K562 (cell line): Measurements from ENCODE around the gene NYNRIN.

Source experiments
- CHD1 ChIP-seq: fragments of 200-600 bp; sonication (generic); IDR thresholded peaks from one replicate; pipeline ENCODE4 v1.6.1; 2012; ENCODE audit warnings: mild to moderate bottlenecking, moderate library complexity, low read length, inconsistent platforms
- GABPB2 ChIP-seq: fragments of 250-450 bp; sonication (Bioruptor Pico); conservative IDR thresholded peaks from 2 replicates; pipeline ENCODE4 v1.5.1; 2021; ENCODE audit warnings: mild to moderate bottlenecking
- POLR2AphosphoS5 ChIP-seq: IDR thresholded peaks from 2 replicates; pipeline ENCODE4 v1.6.1; 2011; ENCODE audit warnings: mild to moderate bottlenecking, low read depth, low read length, moderate library complexity; ENCODE audit not compliant: control insufficient read depth, insufficient read depth
- TF ChIP-seq, protein P1 (sequence below), 3 experiments: IDR thresholded peaks in 2 of 3; conservative IDR thresholded peaks in 1 of 3; 2 replicates each; pipeline ENCODE4 v1.5.1; 2011 to 2012; ENCODE audit warnings: low read length in 3 of 3, mild to moderate bottlenecking in 3 of 3, control low read depth in 2 of 3, improper control_type of control experiment in 1 of 3, inconsistent platforms in 1 of 3, low read depth in 1 of 3, mixed read lengths in 1 of 3, moderate library complexity in 1 of 3; ENCODE audit not compliant: insufficient read depth in 2 of 3

DNA sequence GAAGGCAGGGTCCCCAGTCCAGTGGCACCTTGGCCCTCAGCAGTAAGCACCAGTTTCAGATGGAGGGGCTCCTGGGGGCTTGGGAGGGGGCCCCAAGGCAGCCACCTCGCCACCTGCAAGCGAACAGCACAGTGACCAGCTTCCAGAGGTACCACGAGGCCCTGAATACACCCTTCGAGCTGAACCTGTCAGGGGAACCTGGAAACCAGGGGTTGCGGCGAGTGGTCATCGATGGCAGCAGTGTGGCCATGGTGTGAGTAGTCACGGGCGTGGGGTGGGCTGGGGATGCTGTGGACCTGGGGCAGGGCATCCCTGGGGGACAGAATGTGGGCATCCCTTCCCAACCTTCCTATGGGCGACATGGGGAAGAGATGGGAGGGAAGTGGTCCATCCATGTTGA, 11.2 kb downstream of the NYNRIN start:
- TF ChIP-seq, protein P1, sequence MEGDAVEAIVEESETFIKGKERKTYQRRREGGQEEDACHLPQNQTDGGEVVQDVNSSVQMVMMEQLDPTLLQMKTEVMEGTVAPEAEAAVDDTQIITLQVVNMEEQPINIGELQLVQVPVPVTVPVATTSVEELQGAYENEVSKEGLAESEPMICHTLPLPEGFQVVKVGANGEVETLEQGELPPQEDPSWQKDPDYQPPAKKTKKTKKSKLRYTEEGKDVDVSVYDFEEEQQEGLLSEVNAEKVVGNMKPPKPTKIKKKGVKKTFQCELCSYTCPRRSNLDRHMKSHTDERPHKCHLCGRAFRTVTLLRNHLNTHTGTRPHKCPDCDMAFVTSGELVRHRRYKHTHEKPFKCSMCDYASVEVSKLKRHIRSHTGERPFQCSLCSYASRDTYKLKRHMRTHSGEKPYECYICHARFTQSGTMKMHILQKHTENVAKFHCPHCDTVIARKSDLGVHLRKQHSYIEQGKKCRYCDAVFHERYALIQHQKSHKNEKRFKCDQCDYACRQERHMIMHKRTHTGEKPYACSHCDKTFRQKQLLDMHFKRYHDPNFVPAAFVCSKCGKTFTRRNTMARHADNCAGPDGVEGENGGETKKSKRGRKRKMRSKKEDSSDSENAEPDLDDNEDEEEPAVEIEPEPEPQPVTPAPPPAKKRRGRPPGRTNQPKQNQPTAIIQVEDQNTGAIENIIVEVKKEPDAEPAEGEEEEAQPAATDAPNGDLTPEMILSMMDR (IDR thresholded peaks at IDR 0.05 in 2 of 3, conservative IDR thresholded peaks at IDR 0.05 in 1 of 3; ENCODE audit: insufficient read depth in 2 of 3, low read depth in 1 of 3, low read length in 3 of 3): no peak
- TF ChIP-seq POLR2AphosphoS5 (no peak), GABPB2 (CRISPR knock-in tag) (no peak), CHD1 (no peak)
